HG03565 (cell line): Measurements from ENCODE around the gene MND1.
"Not testable (repeated sequence)": the region's sequence is repeated elsewhere in the genome, so short reads cannot be mapped to it uniquely, and the experiment has no call there.

Source experiments
- ATAC-seq: cut with Tn5 transposase; IDR thresholded peaks from one replicate; pipeline ENCODE4 v1.9.1; 2021; ENCODE audit warnings: mild to moderate bottlenecking, moderate library complexity; ENCODE audit not compliant: unreplicated experiment

MND1 gene

GRCh38 chr4:153398713-153399112 lies 54.2 kb downstream of the MND1 start:
- no peak for ATAC-seq

- no peak for ATAC-seq
Observed at GRCh38 chr4:153399358-153399757, 54.9 kb downstream of the MND1 start.

GRCh38 chr4:153401501-153401900 lies 57.0 kb downstream of the MND1 start:
- no peak for ATAC-seq

- ATAC-seq, result no peak
Observed at GRCh38 chr4:153402366-153402765, 57.9 kb downstream of the MND1 start.

GRCh38 chr4:153403726-153404125 lies 59.2 kb downstream of the MND1 start:
- no peak for ATAC-seq

- no peak for ATAC-seq
Observed at GRCh38 chr4:153407906-153408305, 63.4 kb downstream of the MND1 start.

GRCh38 chr4:153408932-153409331 lies 64.4 kb downstream of the MND1 start:
- ATAC-seq, result no peak

GRCh38 chr4:153409412-153409811 lies 64.9 kb downstream of the MND1 start:
- ATAC-seq, result no peak

GRCh38 chr4:153409924-153410501 lies 65.5 kb downstream of the MND1 start:
- ATAC-seq, result no peak

- ATAC-seq, result no peak
Observed at GRCh38 chr4:153413842-153414241, 69.4 kb downstream of the MND1 start.

GRCh38 chr4:153416456-153416855 lies 72.0 kb downstream of the MND1 start:
- not testable (repeated sequence) for ATAC-seq

GRCh38 chr4:153418121-153418520 lies 73.6 kb downstream of the MND1 start:
- no peak for ATAC-seq

- no peak for ATAC-seq
Observed at GRCh38 chr4:153418558-153418957, 74.1 kb downstream of the MND1 start.

- no peak for ATAC-seq
Observed at GRCh38 chr4:153419029-153419428, 74.5 kb downstream of the MND1 start.

- ATAC-seq, result no peak
Observed at GRCh38 chr4:153419673-153420278, 75.3 kb downstream of the MND1 start.

- no peak for ATAC-seq
Observed at GRCh38 chr4:153420361-153420760, 75.9 kb downstream of the MND1 start.

- ATAC-seq, result peak; percentile 62
Observed at GRCh38 chr4:153421941-153422340, 77.5 kb downstream of the MND1 start.

GRCh38 chr4:153426207-153426885 lies 81.9 kb downstream of the MND1 start:
- no peak for ATAC-seq

- ATAC-seq, result no peak
Observed at GRCh38 chr4:153427363-153428071, 83.0 kb downstream of the MND1 start.

GRCh38 chr4:153428941-153429475 lies 84.5 kb downstream of the MND1 start:
- ATAC-seq, result no peak

GRCh38 chr4:153432965-153433753 lies 88.7 kb downstream of the MND1 start:
- ATAC-seq, result peak; percentile 93
